ENCODE data around the gene DDX27. TPM values are rescaled to one million over a fixed set of nuclear protein-coding genes. Genes with fewer than 3 reads are reported as not detected.

DDX27 gene
- polyA plus RNA-seq, 3 donors from 2014 or later: 14.3 to 41.9 (median 18.7) TPM

DNA sequence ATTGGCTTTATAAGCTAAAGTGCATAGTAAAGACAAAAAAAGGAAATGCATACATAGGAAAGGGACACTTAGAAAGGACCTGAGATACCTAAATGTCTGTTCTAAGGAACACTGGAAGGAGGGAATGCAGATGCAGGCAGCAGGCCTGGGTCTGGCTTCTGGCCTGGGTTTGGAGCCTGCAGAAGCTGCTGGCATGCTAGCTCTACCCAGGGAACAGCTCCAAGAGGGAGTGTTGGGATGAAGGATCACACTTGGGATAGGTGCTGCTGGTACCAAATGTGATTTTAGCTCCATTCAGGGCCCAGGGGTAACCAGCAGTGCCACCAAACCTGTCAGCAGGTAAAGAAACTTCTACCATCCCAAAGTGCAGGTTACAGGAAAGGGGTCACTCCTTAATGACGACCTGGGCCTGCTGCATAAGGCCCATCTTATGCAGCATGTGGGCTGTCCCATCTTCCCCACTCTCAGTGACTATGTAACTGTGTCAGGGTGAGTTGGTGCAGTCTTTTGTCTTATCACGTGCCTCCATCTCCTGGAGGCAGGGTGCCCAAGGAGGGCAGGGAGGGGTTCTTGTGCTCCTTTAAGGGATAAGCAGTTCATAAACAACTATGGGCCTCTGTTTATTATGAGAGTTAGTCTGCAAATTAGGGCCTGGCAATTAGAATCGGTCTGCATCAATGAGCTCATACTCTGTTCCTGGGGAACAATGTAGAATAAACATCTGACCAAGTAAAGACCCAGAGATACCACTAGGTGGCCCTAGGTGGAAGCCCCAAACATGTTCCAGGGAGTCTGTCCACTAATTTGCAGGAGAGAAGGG is 26.9 kb downstream of the DDX27 start:
- Mint-ChIP-seq H3K9me3 (no peaks in the 10 kb centered on the region), H3K4me3 (no peak overlapping the region), H3K4me1 (no peaks in the 10 kb centered on the region), H3K36me3 (peaks cover 14 to 54% (median 32%) of the 10 kb centered on the region in 3 donors), H3K27me3 (ENCODE audit: low read depth in 3 of 3) (peaks cover 0 to 2% (median 2%) of the 10 kb centered on the region in 3 donors), H3K27ac (peak overlapping the region in 5 of 6 donors; percentile 42 to 77 (median 64))
- peak in 1 of 3 donors; percentile 21 for DNase-seq

DNA sequence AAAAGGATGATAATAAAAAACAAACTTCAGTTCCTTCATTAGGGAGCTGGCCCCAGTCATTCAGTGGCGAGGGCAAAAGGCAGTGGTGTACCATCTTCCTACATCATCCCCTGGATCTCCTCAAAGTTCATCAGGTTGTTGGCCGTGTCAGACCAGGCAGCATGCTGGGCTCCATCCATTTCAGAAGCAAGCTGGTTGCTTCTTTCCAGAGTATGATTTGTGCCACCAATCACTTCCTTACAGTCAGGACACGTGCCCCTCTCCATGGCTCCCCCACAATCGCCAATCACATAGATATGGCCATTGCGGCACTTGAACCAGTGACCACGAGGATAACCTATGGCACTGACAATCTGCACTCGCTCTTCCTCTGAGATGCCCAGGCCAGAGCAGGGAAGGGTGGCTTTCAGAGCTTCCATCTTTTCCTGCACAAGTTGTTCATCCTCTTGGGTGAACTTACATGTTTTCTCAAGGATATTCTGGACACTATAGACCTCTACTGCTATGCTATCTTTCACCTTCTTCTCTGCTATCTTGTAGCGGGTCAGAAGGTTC is 28.0 kb downstream of the DDX27 start:
- no peaks in the 10 kb centered on the region for H3K4me1 Mint-ChIP-seq
- DNase-seq: no peak
- no peak overlapping the region for H3K4me3 Mint-ChIP-seq
- peaks cover 16 to 48% (median 36%) of the 10 kb centered on the region in 3 donors for H3K36me3 Mint-ChIP-seq
- no peaks in the 10 kb centered on the region for H3K9me3 Mint-ChIP-seq
- H3K27ac Mint-ChIP-seq: peak overlapping the region in 4 of 6 donors; percentile 36 to 68 (median 58)
- peaks cover 0 to 2% (median 2%) of the 10 kb centered on the region in 3 donors for H3K27me3 Mint-ChIP-seq (ENCODE audit: low read depth in 3 of 3)

DNA sequence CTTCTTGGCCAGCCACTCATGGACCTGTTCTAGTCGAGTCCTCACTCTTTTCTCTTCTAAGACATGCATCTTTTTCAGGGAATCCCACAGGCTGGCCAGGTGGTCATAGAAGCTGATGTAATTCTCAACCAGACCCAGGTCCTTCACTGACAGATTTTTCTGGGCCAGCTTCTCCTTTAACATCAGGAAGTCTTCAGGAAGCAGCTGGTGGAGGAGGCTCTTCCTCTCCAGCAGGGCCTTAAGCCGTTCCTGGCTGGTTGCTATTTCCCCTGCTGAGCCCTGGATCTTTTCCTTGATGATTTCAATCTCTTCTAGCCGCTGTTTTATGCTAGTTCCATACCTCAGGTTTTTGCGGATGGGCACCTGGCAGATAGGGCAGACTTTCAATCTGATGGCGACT is 28.6 kb downstream of the DDX27 start:
- peaks cover 0 to 2% (median 2%) of the 10 kb centered on the region in 3 donors for H3K27me3 Mint-ChIP-seq (ENCODE audit: low read depth in 3 of 3)
- no peak overlapping the region for H3K4me3 Mint-ChIP-seq
- H3K36me3 Mint-ChIP-seq: peaks cover 20 to 51% (median 40%) of the 10 kb centered on the region in 3 donors
- H3K9me3 Mint-ChIP-seq: no peaks in the 10 kb centered on the region
- no peak for DNase-seq
- peak overlapping the region in 4 of 6 donors; percentile 23 to 69 (median 42) for H3K27ac Mint-ChIP-seq
- H3K4me1 Mint-ChIP-seq: no peaks in the 10 kb centered on the region

- Mint-ChIP-seq H3K36me3 (peaks cover 25 to 51% (median 45%) of the 10 kb centered on the region in 3 donors), H3K4me1 (no peaks in the 10 kb centered on the region), H3K9me3 (no peaks in the 10 kb centered on the region), H3K27me3 (ENCODE audit: low read depth in 3 of 3) (peaks cover 0 to 2% (median 2%) of the 10 kb centered on the region in 3 donors), H3K4me3 (no peak overlapping the region), H3K27ac (peak overlapping the region in 2 of 6 donors; percentile 61 to 69)
- DNase-seq: no peak
These were observed 29.1 kb downstream of the DDX27 start for GRCh38 chr20:49248301-49248700.

DNA sequence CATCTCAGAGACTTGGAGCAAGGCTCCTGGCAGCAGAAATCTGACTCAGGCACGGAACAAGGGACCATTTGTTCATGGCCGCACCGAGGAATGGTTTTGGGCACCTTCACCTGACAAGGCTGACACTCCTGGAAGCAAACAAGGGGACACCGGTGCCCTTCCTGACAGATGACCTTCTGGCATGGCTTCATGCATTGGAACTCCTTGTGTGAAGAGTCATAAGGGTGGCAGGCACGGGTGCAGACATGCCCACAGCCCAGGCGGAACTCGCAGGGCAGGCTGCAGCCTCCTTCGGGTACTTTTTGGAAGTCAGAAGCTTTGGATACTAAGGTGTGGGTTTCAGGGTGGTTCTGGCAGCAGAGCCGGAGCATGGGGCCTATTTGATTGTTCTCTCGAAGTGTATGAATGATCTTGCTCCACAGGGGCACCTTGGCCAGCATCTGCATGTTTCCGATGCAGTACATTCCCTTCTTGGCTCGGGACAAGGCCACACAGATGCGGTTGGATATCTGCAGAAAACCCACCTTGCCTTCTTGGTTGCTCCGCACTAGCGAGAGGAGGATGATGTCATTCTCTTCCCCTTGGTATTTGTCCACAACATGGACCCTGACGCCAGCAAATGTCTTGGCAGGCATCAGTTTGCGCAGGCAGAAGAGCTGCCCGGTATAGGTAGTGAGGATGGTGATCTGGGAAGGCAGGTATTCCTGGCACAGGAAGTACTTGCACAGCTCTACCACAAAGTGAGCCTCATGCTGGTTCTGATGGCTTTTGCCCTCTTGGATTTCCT is 29.9 kb downstream of the DDX27 start:
- H3K36me3 Mint-ChIP-seq: peaks cover 18 to 46% (median 39%) of the 10 kb centered on the region in 3 donors

GRCh38 chr20:49252556-49253350 is 33.5 kb downstream of the DDX27 start:
- H3K4me3 Mint-ChIP-seq: no peak overlapping the region
- H3K9me3 Mint-ChIP-seq: no peaks in the 10 kb centered on the region
- peak overlapping the region in 2 of 6 donors; percentile 23 to 42 for H3K27ac Mint-ChIP-seq
- peaks cover 0 to 2% (median 0%) of the 10 kb centered on the region in 3 donors for H3K27me3 Mint-ChIP-seq (ENCODE audit: low read depth in 3 of 3)
- H3K4me1 Mint-ChIP-seq: no peaks in the 10 kb centered on the region
- no peak for DNase-seq
- peaks cover 37 to 64% (median 49%) of the 10 kb centered on the region in 3 donors for H3K36me3 Mint-ChIP-seq

More for the DNA sequence above, 29.9 kb downstream of the DDX27 start:
- Mint-ChIP-seq H3K9me3 (no peaks in the 10 kb centered on the region), H3K27ac (peak overlapping the region in 3 of 6 donors; percentile 21 to 60 (median 34)), H3K27me3 (ENCODE audit: low read depth in 3 of 3) (peaks cover 0 to 2% (median 2%) of the 10 kb centered on the region in 3 donors), H3K4me1 (no peaks in the 10 kb centered on the region), H3K4me3 (no peak overlapping the region)
- DNase-seq: no peak

DNA sequence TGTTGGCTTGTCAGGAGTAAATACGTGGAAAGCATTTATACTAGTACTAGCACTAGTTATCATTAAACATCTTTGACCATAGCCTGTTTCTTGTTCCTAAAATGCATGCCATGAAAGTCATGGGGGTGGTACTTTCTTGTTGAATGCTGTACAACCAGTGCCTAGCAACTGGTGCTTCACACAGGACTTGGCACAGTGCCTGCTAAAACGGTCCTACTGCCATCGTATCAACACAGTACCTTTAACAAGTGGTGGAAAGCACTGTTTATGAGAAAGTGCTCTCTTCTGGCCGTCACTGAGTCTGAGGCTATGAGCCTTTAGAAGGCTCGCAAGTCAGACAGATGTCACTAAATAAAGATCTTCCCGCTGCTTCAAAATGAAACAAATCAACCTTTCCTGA is 37.0 kb downstream of the DDX27 start:
- H3K27ac Mint-ChIP-seq: peak overlapping the region in 2 of 6 donors; percentile 18 to 36

DNA sequence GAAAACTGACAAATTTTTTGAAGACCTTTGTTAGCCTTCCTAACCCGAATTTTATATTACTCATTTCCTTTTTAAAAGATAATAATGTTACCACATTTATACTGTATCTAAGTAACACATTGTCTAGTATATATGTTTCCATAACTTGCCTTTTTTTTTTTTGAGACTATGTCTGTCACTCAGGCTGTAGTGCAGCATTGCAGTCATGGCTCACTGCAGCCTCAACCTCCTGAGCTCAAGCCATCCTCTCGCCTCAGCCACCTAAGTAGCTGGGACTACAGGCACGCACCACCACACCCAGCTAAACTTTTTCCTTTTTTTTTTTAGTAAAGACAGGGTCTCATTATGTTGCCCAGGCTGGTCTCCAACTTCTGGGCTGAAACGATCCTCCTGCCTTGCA is 40.1 kb downstream of the DDX27 start:
- Mint-ChIP-seq H3K27me3 (ENCODE audit: low read depth in 3 of 3) (peaks cover 0 to 4% (median 0%) of the 10 kb centered on the region in 3 donors), H3K4me1 (no peaks in the 10 kb centered on the region), H3K4me3 (no peak overlapping the region), H3K36me3 (peaks cover 46 to 68% (median 48%) of the 10 kb centered on the region in 3 donors), H3K9me3 (no peaks in the 10 kb centered on the region), H3K27ac (no peak overlapping the region)
- no peak for DNase-seq

More for the DNA sequence above, 37.0 kb downstream of the DDX27 start:
- peaks cover 0 to 3% (median 0%) of the 10 kb centered on the region in 3 donors for H3K27me3 Mint-ChIP-seq (ENCODE audit: low read depth in 3 of 3)
- H3K9me3 Mint-ChIP-seq: no peaks in the 10 kb centered on the region
- H3K36me3 Mint-ChIP-seq: peaks cover 47 to 68% (median 48%) of the 10 kb centered on the region in 3 donors
- H3K4me3 Mint-ChIP-seq: no peak overlapping the region
- no peaks in the 10 kb centered on the region for H3K4me1 Mint-ChIP-seq
- DNase-seq: no peak

DNA sequence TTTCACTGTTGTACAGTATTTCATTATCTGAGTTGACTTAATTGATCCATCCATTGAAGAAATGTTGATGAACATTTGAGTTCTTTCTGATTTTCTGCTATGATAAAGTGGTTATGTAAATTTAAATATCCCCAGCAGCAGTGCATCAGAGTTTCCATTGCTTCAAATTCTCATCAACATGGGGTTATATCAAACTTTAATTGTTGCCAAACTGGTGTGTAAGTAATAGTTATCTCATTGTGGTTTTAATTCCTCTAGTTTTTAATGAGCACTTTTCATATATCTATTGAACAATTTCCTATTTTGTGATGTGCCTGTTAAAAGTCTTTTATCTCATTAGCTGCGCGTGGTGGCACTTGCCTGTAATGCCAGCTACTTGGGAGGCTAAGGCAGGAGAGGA is 40.6 kb downstream of the DDX27 start:
- Mint-ChIP-seq H3K36me3 (peaks cover 42 to 69% (median 45%) of the 10 kb centered on the region in 3 donors), H3K9me3 (no peaks in the 10 kb centered on the region), H3K4me3 (no peak overlapping the region), H3K27ac (no peak overlapping the region), H3K4me1 (no peaks in the 10 kb centered on the region), H3K27me3 (ENCODE audit: low read depth in 3 of 3) (peaks cover 0 to 4% (median 0%) of the 10 kb centered on the region in 3 donors)
- no peak for DNase-seq

DNA sequence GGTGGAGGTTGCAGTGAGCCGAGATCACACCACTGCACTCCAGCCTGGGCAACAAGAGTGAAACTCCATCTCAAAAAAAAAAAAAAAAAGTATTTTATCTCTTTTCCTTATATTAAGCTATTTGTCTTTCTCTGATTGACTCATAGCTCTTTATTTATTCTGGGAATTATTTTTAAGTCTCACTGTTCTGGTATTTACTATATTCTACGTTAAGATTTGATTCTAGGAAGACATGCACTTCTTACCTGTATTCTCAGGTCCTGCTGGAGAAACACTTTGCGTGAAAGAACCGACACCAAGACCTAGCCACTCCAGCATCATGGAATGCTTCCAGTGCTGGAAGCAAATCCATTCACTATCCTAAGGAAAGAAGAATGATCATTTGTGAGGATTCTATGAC is 41.0 kb downstream of the DDX27 start:
- H3K27ac Mint-ChIP-seq: peak overlapping the region in 1 of 6 donors; percentile 17

GRCh38 chr20:49261173-49261572 is 42.0 kb downstream of the DDX27 start:
- Mint-ChIP-seq H3K4me1 (peaks cover 4 to 13% of the 10 kb centered on the region in 2 donors), H3K27me3 (ENCODE audit: low read depth in 3 of 3) (peaks cover 0 to 4% (median 0%) of the 10 kb centered on the region in 3 donors), H3K27ac (no peak overlapping the region), H3K9me3 (no peaks in the 10 kb centered on the region), H3K4me3 (no peak overlapping the region), H3K36me3 (peaks cover 32 to 64% (median 47%) of the 10 kb centered on the region in 3 donors)
- no peak for DNase-seq

More for the DNA sequence above, 41.0 kb downstream of the DDX27 start:
- Mint-ChIP-seq H3K4me3 (no peak overlapping the region), H3K4me1 (peaks cover 0 to 3% of the 10 kb centered on the region in 2 donors), H3K36me3 (peaks cover 42 to 72% (median 49%) of the 10 kb centered on the region in 3 donors), H3K9me3 (no peaks in the 10 kb centered on the region), H3K27me3 (ENCODE audit: low read depth in 3 of 3) (peaks cover 0 to 4% (median 0%) of the 10 kb centered on the region in 3 donors)
- no peak for DNase-seq

DNA sequence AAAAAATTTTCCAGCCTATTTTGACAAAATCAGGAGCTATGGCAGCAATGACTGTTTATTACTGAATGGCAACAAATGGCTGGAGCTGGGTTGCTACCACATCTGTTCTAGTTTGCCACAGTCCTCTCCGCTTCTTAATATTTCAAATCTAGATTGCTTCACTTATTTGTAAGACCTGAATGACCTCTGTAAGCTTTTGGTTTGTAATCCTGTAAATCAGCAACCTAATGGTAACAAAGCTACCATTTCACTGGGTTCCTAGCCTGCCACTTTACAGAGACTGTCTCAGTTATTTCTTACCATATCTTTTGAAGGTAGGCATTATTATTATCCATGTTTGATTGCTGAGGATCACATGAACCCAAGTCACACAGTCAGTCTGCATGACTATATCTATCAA is 43.2 kb downstream of the DDX27 start:
- Mint-ChIP-seq H3K36me3 (peaks cover 27 to 54% (median 34%) of the 10 kb centered on the region in 3 donors), H3K4me1 (peaks cover 14 to 26% of the 10 kb centered on the region in 2 donors), H3K27me3 (ENCODE audit: low read depth in 3 of 3) (peaks cover 1 to 3% (median 2%) of the 10 kb centered on the region in 3 donors), H3K4me3 (no peak overlapping the region), H3K9me3 (no peaks in the 10 kb centered on the region), H3K27ac (peak overlapping the region in 2 of 6 donors; percentile 2 to 13)
- no peak for DNase-seq

GRCh38 chr20:49267327-49267726 is 48.1 kb downstream of the DDX27 start:
- DNase-seq: no peak
- Mint-ChIP-seq H3K27ac (peak overlapping the region; percentile 69 to 92 (median 86)), H3K27me3 (ENCODE audit: low read depth in 3 of 3) (peaks cover 0 to 4% (median 1%) of the 10 kb centered on the region in 3 donors), H3K4me3 (peak overlapping the region; percentile 57 to 77 (median 74)), H3K4me1 (peaks cover 51 to 70% of the 10 kb centered on the region in 2 donors), H3K36me3 (peaks cover 39 to 65% (median 56%) of the 10 kb centered on the region in 3 donors), H3K9me3 (no peaks in the 10 kb centered on the region)

All from immature natural killer cell (primary cell).